HUES6 (cell line): ENCODE data around the gene GLRA3.
"Not testable (repeated sequence)": the region's sequence is repeated elsewhere in the genome, so short reads cannot be mapped to it uniquely, and the experiment has no call there.

Experiments used
- H3K27ac ChIP-seq: 2 replicates; pipeline ENCODE4 v1.7.0; 2013; ENCODE audit warnings: low read depth, mild to moderate bottlenecking, low read length, inconsistent platforms
- H3K27me3 ChIP-seq: 2 replicates; pipeline ENCODE4 v1.6.1; 2013; ENCODE audit warnings: low read length; ENCODE audit not compliant: control insufficient read depth, insufficient read depth
- H3K36me3 ChIP-seq: 2 replicates; pipeline ENCODE4 v1.6.1; 2013; ENCODE audit warnings: low read length; ENCODE audit not compliant: control insufficient read depth, insufficient read depth
- H3K4me1 ChIP-seq: 2 replicates; pipeline ENCODE4 v1.6.1; 2013; ENCODE audit warnings: low read length; ENCODE audit not compliant: control insufficient read depth, insufficient read depth
- H3K4me3 ChIP-seq: 2 replicates; pipeline ENCODE4 v1.5.1; 2013; ENCODE audit warnings: low read depth, low read length
- H3K9ac ChIP-seq: one replicate; pipeline ENCODE4 v1.6.1; 2013; ENCODE audit warnings: mild to moderate bottlenecking, low read length
- H3K9me3 ChIP-seq: 2 replicates; pipeline ENCODE4 v1.6.1; 2013; ENCODE audit warnings: low read depth, low read length; ENCODE audit not compliant: control insufficient read depth, insufficient read depth

Gene GLRA3

DNA sequence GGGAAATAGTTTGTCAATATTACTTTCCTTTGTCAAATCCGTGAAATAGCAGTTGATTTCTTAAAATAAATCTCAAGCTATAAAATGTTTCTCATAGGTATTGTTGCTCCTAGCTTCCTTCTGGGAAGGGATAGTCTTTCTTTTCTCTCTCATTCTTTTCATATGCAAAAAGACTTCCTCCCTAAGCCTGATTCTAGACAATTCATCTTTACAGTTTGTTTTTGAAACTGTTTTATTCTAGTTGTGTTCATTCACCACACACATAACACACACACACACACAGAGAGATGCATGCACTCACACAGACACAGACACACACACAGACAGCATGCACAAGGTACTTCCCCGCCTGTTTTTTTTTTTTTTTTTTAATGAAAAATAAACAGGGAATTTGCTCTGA lies 18.2 kb downstream of the GLRA3 start:
- Histone ChIP-seq H3K4me3 (no peak overlapping the region), H3K27me3 (no peaks in the 10 kb centered on the region), H3K36me3 (no peaks in the 10 kb centered on the region), H3K27ac (no peak overlapping the region), H3K9ac (no peak overlapping the region), H3K4me1 (0 out of 2 replicates have a peak, but pooled peaks cover 3% of the 10 kb centered on the region), H3K9me3 (peaks cover 21% of the 10 kb centered on the region)

DNA sequence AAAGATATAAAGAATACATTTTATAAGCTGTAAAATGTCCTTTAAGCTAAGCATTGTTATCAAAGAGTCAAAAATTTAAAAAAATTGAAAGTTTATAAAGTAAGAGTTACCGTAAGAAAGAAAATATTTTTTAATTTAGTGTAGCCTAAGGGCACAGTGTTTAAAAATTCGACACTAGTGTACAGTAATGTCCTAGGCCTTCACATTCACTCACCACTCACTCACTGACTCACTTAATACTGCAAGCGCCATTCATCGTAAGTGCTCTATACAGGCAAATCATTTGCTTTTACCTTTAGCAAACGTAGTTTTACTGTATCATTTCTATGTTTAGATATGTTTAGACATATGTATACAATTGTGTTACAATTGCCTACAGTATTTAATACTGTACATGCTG lies 20.2 kb downstream of the GLRA3 start:
- no peak overlapping the region for H3K27ac ChIP-seq
- no peaks in the 10 kb centered on the region for H3K36me3 ChIP-seq
- H3K4me1 ChIP-seq = 0 out of 2 replicates have a peak, but pooled peaks cover 3% of the 10 kb centered on the region
- H3K9ac ChIP-seq = no peak overlapping the region
- no peaks in the 10 kb centered on the region for H3K27me3 ChIP-seq
- peaks cover 1% of the 10 kb centered on the region for H3K9me3 ChIP-seq
- no peak overlapping the region for H3K4me3 ChIP-seq

DNA sequence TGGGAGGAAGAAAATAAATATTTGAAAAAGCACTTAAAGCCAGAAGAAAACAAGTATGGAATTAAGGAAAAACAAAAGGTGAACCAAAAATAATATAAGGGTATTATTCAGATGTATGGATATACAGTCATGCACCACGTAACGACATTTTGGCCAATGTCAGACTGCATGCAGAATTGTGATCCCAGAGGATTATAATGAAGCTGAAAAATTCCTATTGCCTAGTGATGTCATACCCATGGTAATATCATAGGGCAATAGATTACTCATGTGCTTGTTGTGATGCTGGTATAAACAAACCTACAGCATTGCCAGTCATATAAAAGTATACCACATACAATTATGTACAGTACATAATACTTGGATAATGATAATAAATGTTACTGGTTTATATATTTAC lies 20.9 kb downstream of the GLRA3 start:
- H3K36me3 ChIP-seq = no peaks in the 10 kb centered on the region
- H3K9ac ChIP-seq = no peak overlapping the region
- no peak overlapping the region for H3K4me3 ChIP-seq
- 0 out of 2 replicates have a peak, but pooled peaks cover 3% of the 10 kb centered on the region for H3K4me1 ChIP-seq
- no peaks in the 10 kb centered on the region for H3K9me3 ChIP-seq
- no peak overlapping the region for H3K27ac ChIP-seq
- H3K27me3 ChIP-seq = no peaks in the 10 kb centered on the region

DNA sequence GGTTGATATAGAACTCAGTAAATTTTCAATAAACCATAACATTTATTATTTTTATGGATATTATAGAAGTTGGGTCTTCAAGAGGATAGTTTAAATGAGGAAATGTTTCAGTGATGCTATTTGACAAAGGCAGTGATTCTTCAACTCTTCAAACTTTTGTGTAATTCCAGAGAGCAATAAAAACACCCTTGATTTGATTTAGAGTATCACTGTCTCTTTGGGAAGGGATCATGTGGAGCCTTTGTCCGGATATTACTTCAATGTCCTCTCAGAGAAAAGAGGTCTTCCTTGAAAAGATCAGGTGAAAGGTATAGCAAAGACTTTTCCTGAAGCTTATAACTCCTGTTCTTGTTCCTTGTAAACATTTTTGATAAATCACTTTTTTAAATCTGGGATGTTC lies 23.3 kb downstream of the GLRA3 start:
- no peak overlapping the region for H3K9ac ChIP-seq
- H3K9me3 ChIP-seq = peaks cover 6% of the 10 kb centered on the region; the same call in 1 of the 2 replicates
- 0 out of 2 replicates have a peak, but pooled peaks cover 3% of the 10 kb centered on the region for H3K4me1 ChIP-seq
- no peaks in the 10 kb centered on the region for H3K36me3 ChIP-seq
- H3K4me3 ChIP-seq = no peak overlapping the region
- H3K27ac ChIP-seq = no peak overlapping the region
- H3K27me3 ChIP-seq = no peaks in the 10 kb centered on the region

DNA sequence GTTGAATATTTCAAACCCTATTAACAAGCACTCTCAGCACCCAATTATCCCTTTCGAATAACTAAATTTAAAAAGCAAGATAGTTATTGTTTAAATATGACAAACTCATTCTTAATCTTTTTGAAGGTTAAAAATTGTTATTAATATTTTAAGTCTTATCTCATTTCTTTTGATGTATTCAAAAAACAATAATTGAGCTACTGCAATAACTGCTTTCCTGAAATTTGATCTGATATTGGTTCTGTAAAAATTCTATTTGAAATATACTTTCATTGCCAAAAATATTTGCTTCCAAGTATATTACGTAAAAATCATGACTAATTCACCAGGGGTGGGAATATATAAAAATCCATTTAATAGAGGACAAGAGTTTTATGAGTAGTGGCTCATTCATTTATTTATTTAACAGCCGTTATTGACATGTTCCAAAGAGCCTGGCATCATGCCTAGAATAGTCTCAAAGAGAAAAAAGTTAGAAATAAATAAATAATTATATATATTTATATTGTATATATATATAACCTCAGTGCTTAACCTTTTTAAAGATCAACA lies 34.4 kb downstream of the GLRA3 start:
- H3K9ac ChIP-seq = no peak overlapping the region
- no peaks in the 10 kb centered on the region for H3K27me3 ChIP-seq
- no peak overlapping the region for H3K4me3 ChIP-seq
- H3K4me1 ChIP-seq = no peaks in the 10 kb centered on the region
- no peaks in the 10 kb centered on the region for H3K9me3 ChIP-seq
- no peak overlapping the region for H3K27ac ChIP-seq
- no peaks in the 10 kb centered on the region for H3K36me3 ChIP-seq

DNA sequence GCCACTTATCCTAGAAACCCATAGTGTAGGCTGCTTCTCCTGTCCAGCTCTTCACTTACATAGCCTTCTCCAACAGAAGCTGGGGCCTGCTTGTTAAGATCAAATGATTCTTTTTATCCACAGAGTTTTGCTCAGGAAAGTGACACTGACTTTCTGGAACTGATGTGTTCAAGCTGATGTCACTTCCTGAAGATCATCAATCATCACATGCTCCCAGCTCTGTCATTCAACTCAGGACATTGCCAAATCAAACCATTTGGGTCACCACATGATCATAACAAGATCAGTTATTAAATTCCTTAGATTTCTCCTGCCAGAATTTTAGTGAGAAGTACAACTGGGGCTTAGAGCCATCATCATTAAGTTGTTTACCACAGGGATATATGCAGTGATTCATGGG lies 39.4 kb downstream of the GLRA3 start:
- no peak overlapping the region for H3K9ac ChIP-seq
- H3K36me3 ChIP-seq = no peaks in the 10 kb centered on the region
- no peaks in the 10 kb centered on the region for H3K27me3 ChIP-seq
- no peak overlapping the region for H3K4me3 ChIP-seq
- H3K9me3 ChIP-seq = no peaks in the 10 kb centered on the region
- no peaks in the 10 kb centered on the region for H3K4me1 ChIP-seq
- no peak overlapping the region for H3K27ac ChIP-seq

DNA sequence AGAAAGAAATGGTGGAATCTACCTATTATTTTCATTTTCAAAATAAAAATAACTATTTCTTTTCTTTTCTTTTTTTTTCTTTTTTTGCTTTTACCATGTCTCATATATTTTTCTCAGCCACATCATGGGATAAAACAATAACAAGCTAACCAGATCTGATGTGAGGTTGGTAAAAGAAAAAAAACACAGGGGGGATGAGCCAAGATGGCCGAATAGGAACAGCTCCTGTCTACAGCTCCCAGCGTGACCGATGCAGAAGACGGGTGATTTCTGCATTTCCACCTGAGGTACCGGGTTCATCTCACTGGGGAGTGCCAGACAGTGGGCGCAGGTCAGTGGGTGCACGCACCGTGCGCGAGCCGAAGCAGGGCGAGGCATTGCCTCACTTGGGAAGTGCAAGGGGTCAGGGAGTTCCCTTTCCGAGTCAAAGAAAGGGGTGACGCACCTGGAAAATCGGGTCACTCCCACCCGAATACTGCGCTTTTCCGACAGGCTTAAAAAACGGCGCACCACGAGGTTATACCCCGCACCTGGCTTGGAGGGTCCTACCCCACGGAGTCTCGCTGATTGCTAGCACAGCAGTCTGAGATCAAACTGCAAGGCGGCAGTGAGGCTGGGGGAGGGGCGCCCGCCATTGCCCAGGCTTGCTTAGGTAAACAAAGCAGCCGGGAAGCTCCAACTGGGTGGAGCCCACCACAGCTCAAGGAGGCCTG lies 50.6 kb downstream of the GLRA3 start:
- Histone ChIP-seq H3K9ac (peak overlapping the region; percentile 68), H3K4me3 (peak overlapping the region; percentile 47)
- H3K4me1 ChIP-seq, H3K36me3 ChIP-seq, H3K9me3 ChIP-seq, H3K27me3 ChIP-seq, H3K27ac ChIP-seq: not testable (repeated sequence)

DNA sequence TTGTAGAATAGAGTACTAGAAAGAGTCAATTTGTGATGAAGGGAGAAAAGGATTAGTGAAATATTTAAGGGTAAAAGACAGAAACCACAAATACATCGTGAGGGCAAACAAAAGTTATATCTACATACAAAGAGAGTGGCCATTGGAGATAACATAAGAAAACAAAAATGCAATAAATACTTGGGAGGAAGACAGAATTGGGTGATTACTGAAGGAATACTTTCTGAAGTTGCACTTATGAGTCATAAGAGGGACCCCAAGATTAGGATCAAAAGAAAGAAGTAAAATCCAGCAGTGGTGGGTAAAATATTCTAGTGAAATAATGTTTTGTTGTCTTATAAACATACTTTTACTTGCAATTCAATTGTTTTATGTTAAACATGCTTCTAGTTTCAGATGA lies 53.7 kb downstream of the GLRA3 start:
- no peaks in the 10 kb centered on the region for H3K27me3 ChIP-seq
- no peak overlapping the region for H3K4me3 ChIP-seq
- H3K9me3 ChIP-seq = no peaks in the 10 kb centered on the region
- no peaks in the 10 kb centered on the region for H3K4me1 ChIP-seq
- H3K36me3 ChIP-seq = no peaks in the 10 kb centered on the region
- no peak overlapping the region for H3K9ac ChIP-seq
- H3K27ac ChIP-seq = no peak overlapping the region

DNA sequence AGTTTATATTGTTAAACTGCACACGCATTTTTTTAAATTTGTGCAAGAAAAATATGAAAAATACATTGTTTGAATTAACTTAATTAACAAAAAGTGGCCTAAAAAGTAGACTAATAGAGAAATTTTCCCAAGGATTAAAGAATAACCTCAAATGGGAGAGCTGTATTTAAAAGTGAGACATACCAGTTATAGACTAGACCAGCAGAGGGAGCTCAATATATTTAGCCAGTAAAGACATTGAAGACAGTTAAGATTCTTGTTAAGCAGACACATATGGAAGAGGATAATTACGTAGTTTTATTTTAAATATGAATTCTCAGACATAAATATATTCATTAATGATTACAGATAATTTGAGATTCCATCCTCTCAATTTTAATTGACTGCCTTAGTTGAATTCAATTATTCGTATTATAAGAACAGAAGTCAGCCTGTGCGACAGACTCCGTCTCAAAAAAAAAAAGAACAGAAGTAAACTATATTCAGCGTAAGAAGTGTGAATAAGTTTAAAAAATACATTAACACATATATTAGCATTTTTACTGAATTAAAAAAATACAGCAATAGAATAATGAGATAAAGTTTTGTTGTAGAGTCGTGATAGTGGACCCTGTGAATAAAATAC lies 64.8 kb downstream of the GLRA3 start:
- Histone ChIP-seq H3K9ac (no peak overlapping the region), H3K4me1 (no peaks in the 10 kb centered on the region), H3K36me3 (no peaks in the 10 kb centered on the region), H3K27me3 (no peaks in the 10 kb centered on the region), H3K9me3 (no peaks in the 10 kb centered on the region), H3K27ac (no peak overlapping the region), H3K4me3 (no peak overlapping the region)

DNA sequence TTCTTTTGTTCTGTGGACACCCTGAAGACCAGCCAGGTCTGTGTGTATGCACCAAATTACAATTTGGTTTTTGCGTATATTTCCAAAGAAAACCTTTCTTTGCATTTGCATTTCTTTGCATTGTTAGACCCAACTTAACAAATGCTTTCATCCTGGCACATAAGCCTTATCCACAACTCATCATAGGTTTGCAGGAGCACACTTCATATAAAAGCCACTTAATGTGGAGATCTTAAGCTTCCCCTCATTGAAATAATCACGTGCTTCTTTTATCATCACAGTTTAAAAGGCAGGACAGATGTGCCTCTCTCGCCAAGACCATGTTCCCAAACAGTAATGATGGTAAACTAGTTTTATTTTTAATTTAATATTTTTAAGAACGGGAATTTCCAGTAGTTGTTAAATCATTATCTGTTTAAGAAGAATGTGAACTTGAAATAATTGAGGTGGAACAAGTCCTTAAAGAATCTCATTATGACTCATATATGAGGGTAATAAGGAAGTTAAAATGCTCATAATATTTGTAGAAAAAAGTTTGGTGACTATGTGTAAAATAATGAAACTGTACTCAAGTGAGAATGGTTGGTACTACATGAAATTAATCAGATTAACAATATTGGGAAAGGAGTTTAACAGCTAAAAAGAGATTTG lies 65.5 kb downstream of the GLRA3 start:
- no peaks in the 10 kb centered on the region for H3K27me3 ChIP-seq
- H3K9me3 ChIP-seq = no peaks in the 10 kb centered on the region
- no peaks in the 10 kb centered on the region for H3K36me3 ChIP-seq
- no peak overlapping the region for H3K4me3 ChIP-seq
- no peak overlapping the region for H3K9ac ChIP-seq
- H3K27ac ChIP-seq = no peak overlapping the region
- H3K4me1 ChIP-seq = no peaks in the 10 kb centered on the region

DNA sequence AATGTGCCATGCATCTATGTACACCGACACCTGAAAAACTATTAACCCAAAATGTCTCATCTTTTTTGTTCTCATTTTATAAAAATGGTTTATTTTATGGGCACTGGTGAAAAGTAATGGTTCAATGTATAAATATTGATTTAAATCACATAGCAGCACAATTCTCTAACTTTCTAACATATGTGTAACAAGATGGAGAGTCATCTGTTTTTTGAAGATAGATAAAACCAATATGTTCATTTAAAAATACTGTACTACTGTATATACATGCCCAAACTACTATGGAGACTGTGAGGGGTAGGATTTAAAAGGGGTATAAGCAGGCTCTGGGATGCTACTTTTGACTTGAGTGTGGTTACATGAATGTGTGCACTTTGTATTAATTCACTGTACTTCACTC lies 67.6 kb downstream of the GLRA3 start:
- H3K27ac ChIP-seq = no peak overlapping the region
- H3K9ac ChIP-seq = no peak overlapping the region
- H3K36me3 ChIP-seq = no peaks in the 10 kb centered on the region
- no peaks in the 10 kb centered on the region for H3K9me3 ChIP-seq
- H3K27me3 ChIP-seq = no peaks in the 10 kb centered on the region
- 0 out of 2 replicates have a peak, but pooled peaks cover 2% of the 10 kb centered on the region for H3K4me1 ChIP-seq
- H3K4me3 ChIP-seq = no peak overlapping the region
